ENCODE data around the gene DOCK2.

The DOCK2 gene

GRCh38 chr5:169707686-169708085 lies 70.6 kb downstream of the DOCK2 start:
- H3K4me1 ChIP-seq (ENCODE audit: control insufficient read depth, insufficient read depth, low read length): peaks cover 1% of the 10 kb centered on the region; the same call in 1 of the 2 replicates
- H3K27ac ChIP-seq (ENCODE audit: extremely low read depth, low read depth, low read length): no peak overlapping the region
- no peak overlapping the region for H3K4me3 ChIP-seq (ENCODE audit: low read depth, low read length)
- no peaks in the 10 kb centered on the region for H3K36me3 ChIP-seq (ENCODE audit: control insufficient read depth in 2 of 2, insufficient read depth in 1 of 2, low read length in 2 of 2)
- TF ChIP-seq ZNF24 (tag by site-specific recombination; IDR thresholded peaks at IDR 0.05) (no peak), ZNF585B (tag by site-specific recombination; IDR thresholded peaks at IDR 0.05) (no peak), ZSCAN23 (tag by site-specific recombination; IDR thresholded peaks at IDR 0.05) (no peak), ZBTB17 (tag by site-specific recombination; IDR thresholded peaks at IDR 0.05) (no peak), ZNF202 (tag by site-specific recombination; IDR thresholded peaks at IDR 0.05; ENCODE audit: borderline replicate concordance) (no peak), ZNF423 (tag by site-specific recombination; IDR thresholded peaks at IDR 0.05) (no peak), ZNF654 (tag by site-specific recombination; IDR thresholded peaks at IDR 0.05; ENCODE audit: low read depth) (no peak), ZNF623 (tag by site-specific recombination; IDR thresholded peaks at IDR 0.05) (no peak), ZNF350 (tag by site-specific recombination; IDR thresholded peaks at IDR 0.05) (no peak), ZNF670 (tag by site-specific recombination; IDR thresholded peaks at IDR 0.05; ENCODE audit: low read depth) (no peak), ZNF184 (tag by site-specific recombination; IDR thresholded peaks at IDR 0.05) (no peak), ZNF544 (tag by site-specific recombination; IDR thresholded peaks at IDR 0.05) (no peak), ZNF660 (tag by site-specific recombination; IDR thresholded peaks at IDR 0.05) (no peak), ZNF513 (tag by site-specific recombination; IDR thresholded peaks at IDR 0.05) (no peak), ZNF561 (tag by site-specific recombination; IDR thresholded peaks at IDR 0.05; ENCODE audit: borderline replicate concordance) (no peak)
- TF ChIP-seq, protein P1, sequence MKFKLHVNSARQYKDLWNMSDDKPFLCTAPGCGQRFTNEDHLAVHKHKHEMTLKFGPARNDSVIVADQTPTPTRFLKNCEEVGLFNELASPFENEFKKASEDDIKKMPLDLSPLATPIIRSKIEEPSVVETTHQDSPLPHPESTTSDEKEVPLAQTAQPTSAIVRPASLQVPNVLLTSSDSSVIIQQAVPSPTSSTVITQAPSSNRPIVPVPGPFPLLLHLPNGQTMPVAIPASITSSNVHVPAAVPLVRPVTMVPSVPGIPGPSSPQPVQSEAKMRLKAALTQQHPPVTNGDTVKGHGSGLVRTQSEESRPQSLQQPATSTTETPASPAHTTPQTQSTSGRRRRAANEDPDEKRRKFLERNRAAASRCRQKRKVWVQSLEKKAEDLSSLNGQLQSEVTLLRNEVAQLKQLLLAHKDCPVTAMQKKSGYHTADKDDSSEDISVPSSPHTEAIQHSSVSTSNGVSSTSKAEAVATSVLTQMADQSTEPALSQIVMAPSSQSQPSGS (tag by site-specific recombination; IDR thresholded peaks at IDR 0.05; ENCODE audit: low read depth): no peak
- CTCF ChIA-PET: no interaction called here
- POLR2A ChIA-PET: no interaction called here
- no peaks in the 10 kb centered on the region for H3K9me3 ChIP-seq (ENCODE audit: control insufficient read depth, insufficient read depth, low read depth, low read length)

DNA sequence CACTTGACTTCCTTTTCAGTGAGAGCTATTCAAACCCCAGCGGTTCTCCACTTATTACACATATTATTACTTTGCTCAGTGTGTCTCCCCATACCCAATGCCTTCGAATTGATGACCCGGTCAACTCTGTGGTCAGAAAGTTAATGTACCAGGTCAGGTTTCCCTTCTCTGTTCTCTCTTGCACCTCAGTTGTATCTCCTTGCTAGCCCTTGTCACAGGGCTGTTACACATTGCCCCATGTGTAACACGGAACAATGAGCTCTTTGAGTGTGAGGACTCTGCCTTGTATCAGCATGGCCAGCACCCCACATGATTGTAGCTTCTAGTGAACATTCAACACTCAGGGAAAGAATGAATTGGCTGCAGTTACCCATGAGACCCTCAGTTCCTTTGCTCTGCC lies 73.6 kb downstream of the DOCK2 start:
- ChIA-PET POLR2A (no interaction called here), CTCF (interaction anchor here (1.9 kb wide), 1 partner anchor 9 kb away, joined by 5 read pairs; no protein-coding TSS in a partner anchor)
- H3K36me3 ChIP-seq (ENCODE audit: control insufficient read depth in 2 of 2, insufficient read depth in 1 of 2, low read length in 2 of 2): no peaks in the 10 kb centered on the region
- H3K9me3 ChIP-seq (ENCODE audit: control insufficient read depth, insufficient read depth, low read depth, low read length): no peaks in the 10 kb centered on the region
- TF ChIP-seq ZNF214 (tag by site-specific recombination; IDR thresholded peaks at IDR 0.05; ENCODE audit: borderline replicate concordance): no peak
- peak; percentile 35; the same call in 1 of the 2 replicates for TF ChIP-seq ZNF133 (tag by site-specific recombination; IDR thresholded peaks at IDR 0.05)
- H3K27ac ChIP-seq (ENCODE audit: extremely low read depth, low read depth, low read length): no peak overlapping the region
- H3K4me3 ChIP-seq (ENCODE audit: low read depth, low read length): no peak overlapping the region
- H3K4me1 ChIP-seq (ENCODE audit: control insufficient read depth, insufficient read depth, low read length): no peaks in the 10 kb centered on the region

- TF ChIP-seq ZNF341 (tag by site-specific recombination; IDR thresholded peaks at IDR 0.05; ENCODE audit: low read depth) (peak; percentile 63), ZNF830 (tag by site-specific recombination; IDR thresholded peaks at IDR 0.05; ENCODE audit: low read depth) (no peak)
- Histone ChIP-seq H3K9me3 (ENCODE audit: control insufficient read depth, insufficient read depth, low read depth, low read length) (no peaks in the 10 kb centered on the region), H3K27ac (ENCODE audit: extremely low read depth, low read depth, low read length) (no peak overlapping the region), H3K4me3 (ENCODE audit: low read depth, low read length) (no peak overlapping the region), H3K36me3 (ENCODE audit: control insufficient read depth in 2 of 2, insufficient read depth in 1 of 2, low read length in 2 of 2) (no peaks in the 10 kb centered on the region), H3K4me1 (ENCODE audit: control insufficient read depth, insufficient read depth, low read length) (no peaks in the 10 kb centered on the region)
- ChIA-PET CTCF (interaction anchor here (1.9 kb wide), 1 partner anchor 10 kb away, joined by 5 read pairs; no protein-coding TSS in a partner anchor), POLR2A (no interaction called here)
These were observed 74.6 kb downstream of the DOCK2 start for GRCh38 chr5:169711551-169712225.

All from HEK293 (cell line).